Peyer's patch (tissue), 4 donors: ENCODE results near the gene TMEM132E.

Experiments used
- POLR2A ChIP-seq, 2 donors: fragments of 450-650 bp; IDR thresholded peaks; one replicate each; pipeline ENCODE4 v1.5.1; 2017; ENCODE audit warnings: antibody characterized with exemption in 2 of 2, mild to moderate bottlenecking in 2 of 2, moderate library complexity in 2 of 2
- TF ChIP-seq, protein P1 (sequence below), 6 experiments: fragments of 450-650 bp in 4 of 6; fragments of 200-600 bp in 2 of 6; sonication (generic) in 1 of 6; IDR thresholded peaks; one replicate each; pipeline ENCODE4 v1.5.1; 2017 to 2019; ENCODE audit warnings: antibody characterized with exemption in 6 of 6, mild to moderate bottlenecking in 3 of 6, moderate library complexity in 1 of 6

DNA sequence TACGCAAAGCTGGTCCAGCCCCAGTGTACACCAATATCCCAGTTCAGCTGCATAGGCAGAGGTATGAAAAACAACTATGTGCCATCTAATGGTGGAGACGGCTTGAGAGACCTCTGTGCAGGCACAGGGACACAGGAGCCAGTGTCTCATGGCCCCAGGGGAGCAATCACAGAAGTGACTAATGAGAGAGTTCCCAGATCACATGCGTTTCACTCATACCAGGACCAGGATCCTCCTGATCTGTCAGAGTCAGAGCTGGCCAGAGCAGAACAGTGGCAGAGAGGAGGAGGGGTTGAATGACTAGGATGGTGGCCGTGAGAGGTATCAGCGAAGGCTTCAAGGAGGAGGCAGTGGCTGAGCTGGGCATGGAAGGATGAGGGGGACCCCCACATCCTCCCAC, 41.1 kb downstream of the TMEM132E start:
- TF ChIP-seq, protein P1, sequence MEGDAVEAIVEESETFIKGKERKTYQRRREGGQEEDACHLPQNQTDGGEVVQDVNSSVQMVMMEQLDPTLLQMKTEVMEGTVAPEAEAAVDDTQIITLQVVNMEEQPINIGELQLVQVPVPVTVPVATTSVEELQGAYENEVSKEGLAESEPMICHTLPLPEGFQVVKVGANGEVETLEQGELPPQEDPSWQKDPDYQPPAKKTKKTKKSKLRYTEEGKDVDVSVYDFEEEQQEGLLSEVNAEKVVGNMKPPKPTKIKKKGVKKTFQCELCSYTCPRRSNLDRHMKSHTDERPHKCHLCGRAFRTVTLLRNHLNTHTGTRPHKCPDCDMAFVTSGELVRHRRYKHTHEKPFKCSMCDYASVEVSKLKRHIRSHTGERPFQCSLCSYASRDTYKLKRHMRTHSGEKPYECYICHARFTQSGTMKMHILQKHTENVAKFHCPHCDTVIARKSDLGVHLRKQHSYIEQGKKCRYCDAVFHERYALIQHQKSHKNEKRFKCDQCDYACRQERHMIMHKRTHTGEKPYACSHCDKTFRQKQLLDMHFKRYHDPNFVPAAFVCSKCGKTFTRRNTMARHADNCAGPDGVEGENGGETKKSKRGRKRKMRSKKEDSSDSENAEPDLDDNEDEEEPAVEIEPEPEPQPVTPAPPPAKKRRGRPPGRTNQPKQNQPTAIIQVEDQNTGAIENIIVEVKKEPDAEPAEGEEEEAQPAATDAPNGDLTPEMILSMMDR (IDR thresholded peaks at IDR 0.05): no peak
- no peak for TF ChIP-seq POLR2A (IDR thresholded peaks at IDR 0.05)
